Esophagus squamous epithelium (tissue), 5 donors: Measurements from ENCODE around the gene RAD52. TPM values are rescaled to one million over a fixed set of nuclear protein-coding genes. Genes with fewer than 3 reads are reported as not detected.
A peak's percentile ranks its signal among the peaks of the same experiment; 100 is the strongest.

Experiments used
- DNase-seq: peaks from one replicate; lab custom pipeline; 2025; lab: John Stamatoyannopoulos, UW
- H3K27ac ChIP-seq, 4 donors: fragments of 200-600 bp; sonication (generic); one replicate each; pipeline ENCODE4 v1.5.1; 2016 to 2019; ENCODE audit warnings: mild to moderate bottlenecking in 1 of 4
- H3K27me3 ChIP-seq, 4 donors: fragments of 200-600 bp; sonication (generic); 1 replicate in 3 of 4; 2 replicates in 1 of 4; pipeline versions ENCODE4 v1.5.1 to v1.6.0; 2017 to 2021; ENCODE audit warnings: antibody characterized with exemption in 1 of 4
- H3K36me3 ChIP-seq, 3 donors: fragments of 200-600 bp; sonication (generic); one replicate each; pipeline ENCODE4 v1.5.1; 2016 to 2019
- H3K4me1 ChIP-seq, 3 donors: fragments of 200-600 bp; sonication (generic); one replicate each; pipeline ENCODE4 v1.5.1; 2017 to 2019
- H3K4me3 ChIP-seq, 4 donors: fragments of 200-600 bp; sonication (generic); 1 replicate in 3 of 4; 2 replicates in 1 of 4; pipeline ENCODE4 v1.5.1; 2016 to 2019; ENCODE audit warnings: mild to moderate bottlenecking in 2 of 4, moderate library complexity in 1 of 4
- H3K9me3 ChIP-seq, 3 donors: fragments of 200-600 bp; sonication (generic); one replicate each; pipeline ENCODE4 v1.5.1; 2016 to 2019
- CTCF ChIP-seq, 6 experiments: fragments of 450-650 bp in 4 of 6; fragments of 200-600 bp in 2 of 6; sonication (generic) in 2 of 6; IDR thresholded peaks; one replicate each; pipeline ENCODE4 v1.5.1; 2016 to 2019; ENCODE audit warnings: antibody characterized with exemption in 6 of 6, mild to moderate bottlenecking in 4 of 6, moderate library complexity in 4 of 6
- POLR2A ChIP-seq, 4 donors: fragments of 450-650 bp; IDR thresholded peaks; one replicate each; pipeline ENCODE4 v1.6.1; 2017; ENCODE audit warnings: antibody characterized with exemption in 4 of 4, mild to moderate bottlenecking in 4 of 4, moderate library complexity in 3 of 4
- WGBS, 2 donors: methylation state at CpG; one replicate each; pipeline ENCODE4 v1.1.5; 2018; 5-methylcytosine and 5-hydroxymethylcytosine counted together
- intact Hi-C: fragments of 100-400 bp; cut with DNase I; formaldehyde crosslinking; loops from one replicate; pipeline ENCODE4 v1.15.0; 2022
- total RNA-seq, 4 donors: library from RNA; depleted of rRNA; stranded (reverse); fragments of >200 nt; gene quantifications; one replicate each; pipeline ENCODE4 v1.1.0, GENCODE V29; 2016
- donor health status: DM: yes; HTN: yes; CAD: no.

Gene RAD52
- total RNA-seq, 4 donors from 2014 or later = 6.2 to 8.0 (median 7.5) TPM

GRCh38 chr12:863285-863684 is 86.2 kb downstream of the RAD52 start:
- DNase-seq = no peak
- H3K4me1 ChIP-seq = peaks cover 0 to 60% (median 9%) of the 10 kb centered on the region in 3 donors
- H3K9me3 ChIP-seq = no peaks in the 10 kb centered on the region
- no peaks in the 10 kb centered on the region for H3K27me3 ChIP-seq
- peak overlapping the region in 2 of 4 donors; percentile 24 to 33 for H3K4me3 ChIP-seq
- 70 to 72% methylated on average over 1 of the region's 1 CpG for WGBS, 2 donors
- H3K36me3 ChIP-seq = peaks cover 4 to 100% (median 18%) of the 10 kb centered on the region in 3 donors
- intact Hi-C loops = no loop called here
- TF ChIP-seq CTCF (IDR thresholded peaks at IDR 0.05) (no peak), POLR2A (IDR thresholded peaks at IDR 0.05) (no peak)
- H3K27ac ChIP-seq = peak overlapping the region in 3 of 4 donors; percentile 61 to 85 (median 85)

GRCh38 chr12:862303-862911 is 87.1 kb downstream of the RAD52 start:
- intact Hi-C loops = no loop called here
- peaks cover 4 to 97% (median 13%) of the 10 kb centered on the region in 3 donors for H3K36me3 ChIP-seq
- TF ChIP-seq POLR2A (IDR thresholded peaks at IDR 0.05) (no peak), CTCF (IDR thresholded peaks at IDR 0.05) (no peak)
- H3K4me1 ChIP-seq = peaks cover 0 to 69% (median 13%) of the 10 kb centered on the region in 3 donors
- WGBS, 2 donors = 53 to 71% methylated on average over 4 of the region's 4 CpGs
- H3K27ac ChIP-seq = peak overlapping the region; percentile 47 to 85 (median 73)
- H3K27me3 ChIP-seq = no peaks in the 10 kb centered on the region
- DNase-seq = no peak
- no peaks in the 10 kb centered on the region for H3K9me3 ChIP-seq
- peak overlapping the region in 3 of 4 donors; percentile 2 to 33 (median 24) for H3K4me3 ChIP-seq

Other genes with a start within 250 kb of the RAD52 start
- gene WNK1, start 197.1 kb downstream of the RAD52 start, total RNA-seq = 100 to 1,000 TPM; 120 to 269 (median 204) TPM
- 10 to 100 TPM; 19.0 to 50.7 (median 37.5) TPM for gene ERC1, start 41.5 kb upstream of the RAD52 start, total RNA-seq